DMS53 treated with DMSO at 0.1 percent for 48 hours (cell line): ENCODE results near the gene AGPAT2.

Source experiments
- DNase-seq: peaks from one replicate; lab custom pipeline; 2025; ENCODE audit not compliant: unreplicated experiment; lab: John Stamatoyannopoulos, UW

Gene AGPAT2

GRCh38 chr9:136686794-136687711 is at the start of gene AGPAT2:
Gene AGPAT2, minus strand, starts transcription at chr9:136687457. Its CDS starts 100 bp downstream, at chr9:136687357.
- peak; percentile 67 for DNase-seq

- no peak for DNase-seq
Measured at GRCh38 chr9:136735812-136736480, 48.7 kb upstream of the AGPAT2 start.

GRCh38 chr9:136734837-136735496 is 47.7 kb upstream of the AGPAT2 start:
- DNase-seq: no peak

- DNase-seq: no peak
Measured at GRCh38 chr9:136733611-136734010, 46.4 kb upstream of the AGPAT2 start.

- DNase-seq: no peak
Measured at GRCh38 chr9:136732444-136733178, 45.4 kb upstream of the AGPAT2 start.

GRCh38 chr9:136729926-136730325 is 42.7 kb upstream of the AGPAT2 start:
- DNase-seq: no peak

- no peak for DNase-seq
Measured at GRCh38 chr9:136729144-136729543, 41.9 kb upstream of the AGPAT2 start.

- no peak for DNase-seq
Measured at GRCh38 chr9:136728548-136729123, 41.4 kb upstream of the AGPAT2 start.

- DNase-seq: peak; percentile 59
Measured at GRCh38 chr9:136728080-136728547, 40.9 kb upstream of the AGPAT2 start.

- peak; percentile 19 for DNase-seq
Measured at GRCh38 chr9:136726631-136727191, 39.5 kb upstream of the AGPAT2 start.

- DNase-seq: no peak
Measured at GRCh38 chr9:136726118-136726517, 38.9 kb upstream of the AGPAT2 start.

- peak; percentile 39 for DNase-seq
Measured at GRCh38 chr9:136725612-136726011, 38.4 kb upstream of the AGPAT2 start.

- DNase-seq: no peak
Measured at GRCh38 chr9:136724772-136725171, 37.5 kb upstream of the AGPAT2 start.

GRCh38 chr9:136723989-136724388 is 36.7 kb upstream of the AGPAT2 start:
- no peak for DNase-seq

GRCh38 chr9:136723362-136723976 is 36.2 kb upstream of the AGPAT2 start:
- DNase-seq: peak; percentile 47

- no peak for DNase-seq
Measured at GRCh38 chr9:136722969-136723356, 35.7 kb upstream of the AGPAT2 start.

GRCh38 chr9:136722093-136722968 is 35.1 kb upstream of the AGPAT2 start:
- DNase-seq: no peak

- DNase-seq: no peak
Measured at GRCh38 chr9:136721339-136722092, 34.3 kb upstream of the AGPAT2 start.
